Lower lobe of right lung (tissue), 2 donors: Measurements from ENCODE around the gene XYLT1. TPM values are rescaled to one million over a fixed set of nuclear protein-coding genes. Genes with fewer than 3 reads are reported as not detected.

ENCODE experiments used
- ATAC-seq, 2 donors: fragments of 200-7000 bp; cut with Tn5 transposase; one replicate each; pipeline ENCODE4 v1.9.1; 2020 to 2022; ENCODE audit warnings: mild to moderate bottlenecking in 2 of 2, moderate library complexity in 2 of 2
- DNase-seq: peaks from one replicate; pipeline ENCODE4 v3.0.0-alpha.2; 2020
- H3K27ac ChIP-seq: fragments of 200-600 bp; one replicate; pipeline ENCODE4 v1.8.0; 2022
- H3K27me3 ChIP-seq: fragments of 200-600 bp; one replicate; pipeline ENCODE4 v1.8.0; 2022; ENCODE audit warnings: low read depth
- H3K36me3 ChIP-seq: fragments of 200-600 bp; one replicate; pipeline ENCODE4 v1.8.0; 2022; ENCODE audit warnings: mild to moderate bottlenecking
- H3K4me1 ChIP-seq: fragments of 200-600 bp; one replicate; pipeline ENCODE4 v1.8.0; 2022
- H3K4me3 ChIP-seq: fragments of 200-600 bp; one replicate; pipeline ENCODE4 v1.8.0; 2022; ENCODE audit warnings: mild to moderate bottlenecking
- H3K9me3 ChIP-seq: fragments of 200-600 bp; one replicate; pipeline ENCODE4 v1.8.0; 2022
- intact Hi-C: fragments of 100-400 bp; cut with DNase I; formaldehyde crosslinking; loops from one replicate; pipeline ENCODE4 v1.11.0; 2022
- total RNA-seq: library from RNA; stranded (reverse); fragmentation: NEBNext Ultra II Directional; extraction: Animal tissue kit (Norgen Biotek cat#: 25700); gene quantifications from one replicate; pipeline ENCODE4 v1.2.1, GENCODE V29; 2021
- TF ChIP-seq, protein P1 (sequence below): fragments of 200-600 bp; IDR thresholded peaks from one replicate; pipeline ENCODE4 v1.8.0; 2022; ENCODE audit warnings: antibody characterized with exemption, mild to moderate bottlenecking
- donor health status: DM: no; HTN: yes; CAD: no; lungs with severe emphysema.

XYLT1 gene
- total RNA-seq, 1 donor from 2014 or later = 9.0 TPM

DNA sequence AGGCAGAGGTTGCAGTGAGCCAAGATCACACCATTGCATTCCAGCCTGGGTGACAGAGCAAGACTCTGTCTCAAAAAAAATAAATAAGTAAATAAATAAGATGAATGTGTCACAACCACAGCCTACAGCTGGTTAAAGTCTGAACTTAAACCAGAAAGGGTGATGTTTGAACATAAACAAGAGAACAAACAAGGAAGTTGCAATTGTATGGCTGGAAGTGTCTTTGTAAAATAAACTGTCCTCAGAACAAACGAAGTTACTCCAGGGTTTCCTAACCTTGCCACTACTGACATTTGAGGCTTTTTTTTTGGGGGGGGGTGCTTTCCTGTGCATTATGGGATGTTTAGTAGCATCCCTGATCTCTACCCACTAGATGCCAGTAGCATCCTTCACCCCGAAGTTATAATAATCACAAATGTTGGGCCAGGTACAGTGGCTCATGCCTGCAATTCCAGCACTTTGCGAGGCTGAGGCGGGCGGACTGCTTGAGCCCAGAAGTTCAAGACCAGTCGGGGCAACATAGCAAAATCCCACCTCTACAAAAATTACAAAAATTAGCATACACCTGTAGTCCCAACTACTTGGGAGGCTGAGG is 119.2 kb downstream of the XYLT1 start:
- H3K27ac ChIP-seq = no peak overlapping the region
- TF ChIP-seq, protein P1, sequence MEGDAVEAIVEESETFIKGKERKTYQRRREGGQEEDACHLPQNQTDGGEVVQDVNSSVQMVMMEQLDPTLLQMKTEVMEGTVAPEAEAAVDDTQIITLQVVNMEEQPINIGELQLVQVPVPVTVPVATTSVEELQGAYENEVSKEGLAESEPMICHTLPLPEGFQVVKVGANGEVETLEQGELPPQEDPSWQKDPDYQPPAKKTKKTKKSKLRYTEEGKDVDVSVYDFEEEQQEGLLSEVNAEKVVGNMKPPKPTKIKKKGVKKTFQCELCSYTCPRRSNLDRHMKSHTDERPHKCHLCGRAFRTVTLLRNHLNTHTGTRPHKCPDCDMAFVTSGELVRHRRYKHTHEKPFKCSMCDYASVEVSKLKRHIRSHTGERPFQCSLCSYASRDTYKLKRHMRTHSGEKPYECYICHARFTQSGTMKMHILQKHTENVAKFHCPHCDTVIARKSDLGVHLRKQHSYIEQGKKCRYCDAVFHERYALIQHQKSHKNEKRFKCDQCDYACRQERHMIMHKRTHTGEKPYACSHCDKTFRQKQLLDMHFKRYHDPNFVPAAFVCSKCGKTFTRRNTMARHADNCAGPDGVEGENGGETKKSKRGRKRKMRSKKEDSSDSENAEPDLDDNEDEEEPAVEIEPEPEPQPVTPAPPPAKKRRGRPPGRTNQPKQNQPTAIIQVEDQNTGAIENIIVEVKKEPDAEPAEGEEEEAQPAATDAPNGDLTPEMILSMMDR = no peak
- ATAC-seq = no peak
- intact Hi-C loops = no loop called here
- peaks cover 49% of the 10 kb centered on the region for H3K4me1 ChIP-seq
- no peak for DNase-seq
- H3K9me3 ChIP-seq = no peaks in the 10 kb centered on the region
- no peaks in the 10 kb centered on the region for H3K27me3 ChIP-seq
- H3K4me3 ChIP-seq = no peak overlapping the region
- no peaks in the 10 kb centered on the region for H3K36me3 ChIP-seq

DNA sequence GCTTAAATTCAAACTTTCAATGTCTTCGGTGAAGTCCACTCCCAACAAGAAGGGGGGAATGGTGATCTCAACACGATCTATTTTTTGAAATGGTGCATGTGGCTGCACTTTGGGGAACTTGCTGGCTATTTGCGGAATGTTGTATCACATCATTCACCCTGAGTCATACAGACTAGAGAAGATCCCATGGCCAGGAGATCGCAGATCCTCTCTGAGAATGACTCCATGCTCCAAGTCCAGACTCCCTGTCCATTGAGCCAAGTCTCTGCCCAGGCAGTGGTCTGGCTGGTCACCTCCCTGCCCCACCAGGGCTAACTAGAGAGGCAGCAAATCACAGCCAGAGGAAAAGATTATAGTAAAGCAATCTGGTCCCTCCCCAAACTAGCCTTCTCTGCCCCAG is 120.6 kb downstream of the XYLT1 start:
- Histone ChIP-seq H3K4me3 (no peak overlapping the region), H3K4me1 (peaks cover 56% of the 10 kb centered on the region), H3K9me3 (no peaks in the 10 kb centered on the region), H3K27me3 (no peaks in the 10 kb centered on the region), H3K36me3 (no peaks in the 10 kb centered on the region), H3K27ac (peak overlapping the region; percentile 10)
- intact Hi-C loops = no loop called here
- TF ChIP-seq, protein P1 = no peak
- no peak for DNase-seq
- ATAC-seq = peak; percentile 26 to 51

DNA sequence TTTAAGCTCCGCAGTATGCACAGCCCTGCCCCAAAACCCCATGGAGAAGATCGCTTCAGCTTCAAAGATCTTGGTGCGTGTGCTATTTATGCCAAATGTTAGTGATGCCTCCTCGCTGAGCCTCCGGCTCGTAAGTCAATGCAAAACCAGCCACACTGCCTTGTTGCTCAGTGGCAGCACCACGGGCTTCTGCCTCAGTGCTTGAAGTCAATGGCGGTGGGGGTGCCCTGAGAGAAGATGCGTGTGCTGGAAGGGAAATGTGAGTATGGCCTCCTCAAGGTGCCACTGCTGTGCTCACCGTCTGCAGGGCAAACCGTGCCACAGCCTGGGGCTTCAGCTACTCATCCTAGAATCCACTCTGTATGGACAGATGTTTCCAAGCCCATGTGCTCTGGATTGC is 121.9 kb downstream of the XYLT1 start:
- Histone ChIP-seq H3K4me3 (no peak overlapping the region), H3K4me1 (peaks cover 53% of the 10 kb centered on the region), H3K36me3 (no peaks in the 10 kb centered on the region), H3K9me3 (no peaks in the 10 kb centered on the region), H3K27me3 (no peaks in the 10 kb centered on the region), H3K27ac (no peak overlapping the region)
- DNase-seq (no peak), ATAC-seq (no peak)
- TF ChIP-seq, protein P1 = no peak
- intact Hi-C loops = no loop called here

DNA sequence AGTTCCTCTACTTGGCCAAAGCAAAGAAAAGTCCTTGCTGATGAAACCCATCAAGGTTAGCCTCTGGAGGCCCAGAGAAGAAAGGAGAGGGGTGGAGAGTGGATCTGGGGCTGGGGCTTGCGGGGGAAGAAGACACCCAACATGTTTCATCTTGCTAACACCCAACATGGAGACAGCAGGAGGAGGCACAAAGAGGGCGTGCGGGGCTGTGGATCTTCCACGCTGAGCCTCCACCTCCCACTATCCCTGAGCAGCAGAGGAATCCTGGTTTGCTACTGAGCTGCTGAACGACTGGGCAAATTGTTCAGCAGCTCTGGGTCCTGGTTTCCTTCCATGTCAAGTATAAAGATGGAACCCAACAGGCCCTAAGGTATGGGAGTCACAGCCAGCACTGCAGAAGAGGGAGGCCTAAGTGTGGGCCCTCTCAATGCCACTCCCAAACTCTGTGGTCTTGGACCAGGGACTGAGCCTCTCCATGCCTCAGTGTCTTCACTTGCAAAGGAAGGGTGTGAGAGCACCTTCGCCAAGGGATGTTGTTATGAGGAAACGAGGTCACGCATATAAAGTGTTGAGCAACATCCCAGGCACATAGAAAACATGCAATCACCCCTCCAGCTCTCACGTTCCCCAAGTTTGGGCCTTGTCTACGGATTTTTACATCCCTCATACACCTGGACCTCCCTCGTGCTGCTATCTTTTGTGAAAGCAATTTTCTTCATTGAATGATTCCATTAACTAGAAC is 122.5 kb downstream of the XYLT1 start:
- no peak overlapping the region for H3K4me3 ChIP-seq
- H3K9me3 ChIP-seq = no peaks in the 10 kb centered on the region
- no peaks in the 10 kb centered on the region for H3K36me3 ChIP-seq
- ATAC-seq (no peak), DNase-seq (no peak)
- H3K4me1 ChIP-seq = peaks cover 52% of the 10 kb centered on the region
- TF ChIP-seq, protein P1 = no peak
- intact Hi-C loops = no loop called here
- H3K27ac ChIP-seq = no peak overlapping the region
- H3K27me3 ChIP-seq = no peaks in the 10 kb centered on the region

DNA sequence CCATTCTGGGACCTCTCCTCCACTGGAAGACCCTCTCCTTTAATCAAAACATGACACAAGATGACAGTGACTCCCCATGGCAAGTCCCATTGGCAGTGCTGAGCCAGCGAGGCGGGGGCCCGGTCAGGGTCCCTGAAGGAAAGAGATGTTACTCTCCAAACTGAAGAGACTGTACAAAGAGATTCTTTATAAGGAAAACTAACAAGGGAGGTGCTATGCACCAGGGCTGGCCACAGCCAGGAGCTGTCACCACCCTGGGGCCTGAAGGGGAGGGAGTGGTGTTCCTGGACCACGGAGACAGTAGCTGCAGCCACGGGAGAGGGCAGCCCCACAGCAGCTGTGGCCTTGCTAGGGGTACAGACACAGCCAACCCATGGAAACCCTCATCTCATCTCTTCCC is 123.1 kb downstream of the XYLT1 start:
- peak overlapping the region; percentile 13 for H3K27ac ChIP-seq
- H3K4me3 ChIP-seq = no peak overlapping the region
- no peaks in the 10 kb centered on the region for H3K27me3 ChIP-seq
- no peak for DNase-seq
- H3K4me1 ChIP-seq = peaks cover 52% of the 10 kb centered on the region
- no peaks in the 10 kb centered on the region for H3K36me3 ChIP-seq
- H3K9me3 ChIP-seq = no peaks in the 10 kb centered on the region
- intact Hi-C loops = no loop called here
- no peak for ATAC-seq
- TF ChIP-seq, protein P1 = no peak
